WERI-Rb-1 (cell line): Measurements from ENCODE around the gene CCDC85C.
A peak's percentile ranks its signal among the peaks of the same experiment; 100 is the strongest.

ENCODE experiments used
- DNase-seq: peaks from one replicate; pipeline ENCODE4 v3.0.0-alpha.2; 2020
- H3K27ac ChIP-seq: fragments of 250-450 bp; sonication (Bioruptor Pico); 2 replicates; pipeline ENCODE4 v1.5.1; 2020; ENCODE audit warnings: mild to moderate bottlenecking, moderate library complexity
- H3K27me3 ChIP-seq: fragments of 250-450 bp; sonication (Bioruptor Pico); 2 replicates; pipeline ENCODE4 v1.5.1; 2021; ENCODE audit warnings: mild to moderate bottlenecking, low read depth, moderate library complexity; ENCODE audit not compliant: insufficient read depth, severe bottlenecking
- H3K36me3 ChIP-seq: fragments of 250-450 bp; sonication (Bioruptor Pico); 2 replicates; pipeline ENCODE4 v1.5.1; 2020; ENCODE audit warnings: mild to moderate bottlenecking, moderate library complexity
- H3K4me3 ChIP-seq: 2 replicates; pipeline ENCODE4 v1.5.1; 2011; ENCODE audit warnings: low read depth, mild to moderate bottlenecking, control low read depth, low read length
- H3K9me3 ChIP-seq: fragments of 250-450 bp; sonication (Bioruptor Pico); 2 replicates; pipeline ENCODE4 v1.5.1; 2021; ENCODE audit warnings: mild to moderate bottlenecking, moderate library complexity; ENCODE audit not compliant: severe bottlenecking
- CTCF ChIP-seq: IDR thresholded peaks from 2 replicates; pipeline ENCODE4 v1.5.1; 2011; ENCODE audit warnings: low read depth, mild to moderate bottlenecking, control low read depth, inconsistent platforms, low read length

The CCDC85C gene

GRCh38 chr14:99481745-99482099 is 122.3 kb downstream of the CCDC85C start:
- DNase-seq = no peak
- H3K36me3 ChIP-seq = no peaks in the 10 kb centered on the region
- no peaks in the 10 kb centered on the region for H3K27me3 ChIP-seq
- TF ChIP-seq CTCF = no peak
- H3K9me3 ChIP-seq = no peaks in the 10 kb centered on the region
- peak overlapping the region; percentile 74 for H3K27ac ChIP-seq
- H3K4me3 ChIP-seq = peak overlapping the region; percentile 90

- H3K36me3 ChIP-seq = no peaks in the 10 kb centered on the region
- no peaks in the 10 kb centered on the region for H3K27me3 ChIP-seq
- no peaks in the 10 kb centered on the region for H3K9me3 ChIP-seq
- DNase-seq = peak; percentile 100
- TF ChIP-seq CTCF = no peak
- peak within 1 kb of the TSS; percentile 90 for H3K4me3 ChIP-seq
- H3K27ac ChIP-seq = peak within 1 kb of the TSS; percentile 84
Observed at GRCh38 chr14:99480917-99481744, 122.9 kb downstream of the CCDC85C start, which contains the start of gene CCNK. TSS of gene CCNK (plus strand) at chr14:99481409. CDS start at chr14:99492678, 11,269 bp downstream.

GRCh38 chr14:99479906-99480869 is 123.8 kb downstream of the CCDC85C start, which contains the start of gene SETD3:
TSS of gene SETD3 (minus strand) at chr14:99480859. CDS start at chr14:99465805, 15,054 bp downstream.
- peak; percentile 33 for DNase-seq
- Histone ChIP-seq H3K36me3 (no peaks in the 10 kb centered on the region), H3K9me3 (no peaks in the 10 kb centered on the region), H3K27me3 (no peaks in the 10 kb centered on the region), H3K4me3 (peak within 1 kb of the TSS; percentile 90), H3K27ac (peak within 1 kb of the TSS; percentile 84)
- no peak for TF ChIP-seq CTCF

DNA sequence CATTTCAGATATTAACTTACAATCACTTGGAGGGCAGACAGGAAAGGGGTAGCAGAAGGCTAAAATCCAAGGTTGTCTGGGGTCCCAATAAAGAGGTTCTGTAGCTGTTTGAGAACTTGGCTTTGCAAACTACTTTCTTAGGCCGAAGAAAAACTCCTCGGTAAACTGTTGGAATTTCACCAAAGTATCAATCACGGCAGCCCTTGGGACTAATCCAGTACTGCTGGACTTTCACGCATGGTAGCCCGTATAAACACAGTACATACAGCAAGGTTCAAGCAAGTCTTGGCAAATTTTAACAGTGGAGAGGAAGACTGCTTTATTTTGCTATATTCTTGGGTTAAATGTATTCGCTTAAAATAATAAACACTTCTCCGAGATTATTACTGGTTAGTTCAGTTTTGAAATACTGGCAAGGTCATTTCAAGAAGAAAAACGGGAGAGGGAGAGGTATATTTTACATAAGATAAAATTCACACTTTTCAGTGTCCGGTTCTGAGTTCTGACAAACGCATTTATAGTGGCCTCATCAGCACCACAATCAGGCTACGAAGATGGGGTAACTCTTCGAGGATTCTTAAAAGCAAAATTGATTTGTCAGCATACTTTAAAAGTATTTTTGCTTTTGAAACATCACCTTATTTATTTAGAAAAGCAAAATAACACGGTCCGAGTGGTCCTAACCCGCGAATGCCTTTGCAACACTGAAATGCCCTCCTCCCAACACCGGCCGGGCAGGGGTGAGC is 124.7 kb downstream of the CCDC85C start:
- Histone ChIP-seq H3K27me3 (no peaks in the 10 kb centered on the region), H3K27ac (peak overlapping the region; percentile 84), H3K4me3 (peak overlapping the region; percentile 74), H3K36me3 (no peaks in the 10 kb centered on the region), H3K9me3 (no peaks in the 10 kb centered on the region)
- DNase-seq = no peak
- no peak for TF ChIP-seq CTCF

- Histone ChIP-seq H3K36me3 (no peaks in the 10 kb centered on the region), H3K27ac (no peak overlapping the region), H3K4me3 (no peak overlapping the region), H3K27me3 (no peaks in the 10 kb centered on the region), H3K9me3 (no peaks in the 10 kb centered on the region)
- no peak for DNase-seq
- no peak for TF ChIP-seq CTCF
Observed at GRCh38 chr14:99478128-99478527, 125.9 kb downstream of the CCDC85C start.
